IMR-90 (cell line): ENCODE measurements around the gene GHR. TPM values are rescaled to one million over a fixed set of nuclear protein-coding genes. Genes with fewer than 3 reads are reported as not detected.

ENCODE experiments used
- ATAC-seq: fragments of 200-7000 bp; cut with Tn5 transposase; 2 replicates; pipeline ENCODE4 v1.9.1; 2020; ENCODE audit warnings: low read depth, mild to moderate bottlenecking, moderate library complexity
- BruUV-seq: library from RNA; stranded (reverse); fragments of 400-500 nt; replicated peaks from 2 replicates; lab custom pipeline; 2021; lab: Mats Ljungman, UMichigan
- CTCF ChIA-PET: fragments of 300-600 bp; formaldehyde crosslinking; extraction: SDS; loops from one replicate; lab custom pipeline; 2021; ENCODE audit warnings: antibody characterized with exemption; lab: Yijun Ruan, JAX
- POLR2A ChIA-PET: fragments of 300-600 bp; sonication (Branson Sonifier 250); formaldehyde crosslinking; loops from one replicate; lab custom pipeline; 2022; ENCODE audit warnings: antibody characterized with exemption; ENCODE audit not compliant: unreplicated experiment; lab: Charles Lee
- DNase-seq: peaks from one replicate; pipeline ENCODE4 v3.0.0; 2013
- H2AFZ ChIP-seq: replicated peaks from 2 replicates; pipeline ENCODE3; 2013; ENCODE audit warnings: low read length, mild to moderate bottlenecking; ENCODE audit not compliant: poor library complexity
- H2AK5ac ChIP-seq: 2 replicates; pipeline ENCODE4 v1.6.1; 2013; ENCODE audit warnings: low read depth, low read length, inconsistent platforms
- H2AK9ac ChIP-seq: replicated peaks from 2 replicates; pipeline ENCODE3; 2013; ENCODE audit warnings: mild to moderate bottlenecking, low read depth, low read length, moderate library complexity; ENCODE audit not compliant: poor library complexity
- H2BK120ac ChIP-seq: 2 replicates; pipeline ENCODE4 v1.6.1; 2013; ENCODE audit warnings: low read depth, low read length, inconsistent platforms
- H2BK15ac ChIP-seq: 3 replicates; pipeline ENCODE4 v1.6.1; 2013; ENCODE audit warnings: low read depth, low read length, inconsistent platforms
- H2BK20ac ChIP-seq: 2 replicates; pipeline ENCODE4 v1.6.1; 2013; ENCODE audit warnings: low read depth, mild to moderate bottlenecking, inconsistent platforms, low read length, moderate library complexity
- H2BK5ac ChIP-seq: 2 replicates; pipeline ENCODE4 v1.6.1; 2013; ENCODE audit warnings: mild to moderate bottlenecking, low read depth, low read length, inconsistent platforms; ENCODE audit not compliant: poor library complexity, severe bottlenecking
- H3K14ac ChIP-seq: replicated peaks from 2 replicates; pipeline ENCODE4 v1.6.1; 2013; ENCODE audit warnings: low read depth, low read length, inconsistent platforms
- H3K18ac ChIP-seq: 2 replicates; pipeline ENCODE4 v1.6.1; 2013; ENCODE audit warnings: low read depth, low read length, control low read depth
- H3K23ac ChIP-seq: 2 replicates; pipeline ENCODE4 v1.6.1; 2013; ENCODE audit warnings: low read depth, low read length, inconsistent platforms
- H3K27ac ChIP-seq: 2 replicates; pipeline ENCODE4 v1.5.1; 2013; ENCODE audit warnings: mild to moderate bottlenecking, control low read depth, low read length; ENCODE audit not compliant: insufficient read depth
- H3K27me3 ChIP-seq: 2 replicates; pipeline ENCODE4 v1.6.1; 2013; ENCODE audit warnings: low read length; ENCODE audit not compliant: control insufficient read depth, insufficient read depth
- H3K36me3 ChIP-seq: 2 replicates; pipeline ENCODE4 v1.6.1; 2013; ENCODE audit warnings: low read length, mixed read lengths; ENCODE audit not compliant: control insufficient read depth, insufficient read depth
- H3K4ac ChIP-seq: 2 replicates; pipeline ENCODE4 v1.6.1; 2013; ENCODE audit warnings: low read depth, low read length, inconsistent platforms
- H3K4me1 ChIP-seq: 2 replicates; pipeline ENCODE4 v1.6.1; 2013; ENCODE audit warnings: low read length, mixed read lengths; ENCODE audit not compliant: control insufficient read depth, insufficient read depth
- H3K4me2 ChIP-seq: 2 replicates; pipeline ENCODE4 v1.6.1; 2013; ENCODE audit warnings: low read depth, mild to moderate bottlenecking, control low read depth, low read length, moderate library complexity
- H3K4me3 ChIP-seq: 2 replicates; pipeline ENCODE4 v1.5.1; 2013; ENCODE audit warnings: low read depth, mild to moderate bottlenecking, control low read depth, low read length, moderate library complexity; ENCODE audit not compliant: insufficient read depth
- H3K56ac ChIP-seq: 2 replicates; pipeline ENCODE4 v1.6.1; 2013; ENCODE audit warnings: low read length, inconsistent platforms; ENCODE audit not compliant: insufficient read depth; ENCODE audit errors: extremely low read depth
- H3K79me1 ChIP-seq, 2 experiments: 2 replicates each; pipeline ENCODE4 v1.6.1; 2013; ENCODE audit warnings: low read length in 2 of 2, inconsistent platforms in 1 of 2, low read depth in 1 of 2
- H3K9ac ChIP-seq: 2 replicates; pipeline ENCODE4 v1.6.1; 2013; ENCODE audit warnings: low read depth, low read length, control low read depth
- H3K9me1 ChIP-seq: 2 replicates; pipeline ENCODE4 v1.6.1; 2013; ENCODE audit warnings: low read length, inconsistent platforms; ENCODE audit not compliant: insufficient read depth
- H3K9me3 ChIP-seq: 2 replicates; pipeline ENCODE4 v1.6.1; 2013; ENCODE audit warnings: low read length; ENCODE audit not compliant: control insufficient read depth, insufficient read depth
- H4K20me1 ChIP-seq: 2 replicates; pipeline ENCODE4 v1.6.1; 2013; ENCODE audit warnings: low read length, inconsistent platforms; ENCODE audit not compliant: insufficient read depth
- H4K5ac ChIP-seq: 2 replicates; pipeline ENCODE4 v1.6.1; 2013; ENCODE audit warnings: mild to moderate bottlenecking, low read depth, low read length, control low read depth
- H4K8ac ChIP-seq, 2 experiments: 2 replicates each; pipeline ENCODE4 v1.6.1; 2013; ENCODE audit warnings: low read depth in 2 of 2, low read length in 2 of 2, control low read depth in 1 of 2, inconsistent platforms in 1 of 2
- H4K91ac ChIP-seq: 2 replicates; pipeline ENCODE4 v1.6.1; 2013; ENCODE audit warnings: low read depth, low read length, inconsistent platforms; ENCODE audit not compliant: insufficient read depth
- BHLHE40 ChIP-seq: fragments of 150-350 bp; IDR thresholded peaks from 2 replicates; pipeline ENCODE4 v1.6.1; 2016; ENCODE audit warnings: mild to moderate bottlenecking, low read depth, low read length
- CEBPB ChIP-seq: IDR thresholded peaks from 2 replicates; pipeline ENCODE4 v1.6.1; 2012; ENCODE audit warnings: low read depth, low read length, improper control_type of control experiment
- CTCF ChIP-seq: conservative IDR thresholded peaks from 2 replicates; pipeline ENCODE4 v1.5.1; 2012; ENCODE audit warnings: mild to moderate bottlenecking, low read depth, low read length, improper control_type of control experiment
- FOS ChIP-seq: fragments of 150-350 bp; IDR thresholded peaks from 2 replicates; pipeline ENCODE4 v1.6.1; 2016; ENCODE audit warnings: low read depth, low read length
- MAZ ChIP-seq: IDR thresholded peaks from 2 replicates; pipeline ENCODE4 v1.6.1; 2012; ENCODE audit warnings: low read depth, mild to moderate bottlenecking, low read length, improper control_type of control experiment, moderate library complexity, borderline replicate concordance
- MXI1 ChIP-seq: IDR thresholded peaks from 2 replicates; pipeline ENCODE4 v1.6.1; 2012; ENCODE audit warnings: low read depth, mild to moderate bottlenecking, low read length, moderate library complexity, borderline replicate concordance
- RAD21 ChIP-seq: IDR thresholded peaks from 2 replicates; pipeline ENCODE4 v1.6.1; 2012; ENCODE audit warnings: low read length, improper control_type of control experiment
- WGBS, 2 experiments: methylation state at CpG; one replicate each; pipeline versions ENCODE4 v1.1.5 to v1.1.7; 2013; ENCODE audit warnings: missing lambda C conversion rate in 2 of 2; ENCODE audit not compliant: insufficient read length in 1 of 2; ENCODE audit errors: extremely low coverage in 2 of 2; 5-methylcytosine and 5-hydroxymethylcytosine counted together
- dilution Hi-C: fragments of 300-500 bp; cut with HindIII; formaldehyde crosslinking; loops from one replicate; pipeline ENCODE4 v1.14.3; 2018; ENCODE audit warnings: low sequenced_read_pairs; ENCODE audit not compliant: unreplicated experiment
- in situ Hi-C: fragments of 300-500 bp; cut with MboI; formaldehyde crosslinking; loops from 3 replicates; pipeline ENCODE4 v1.14.3; 2019; ENCODE audit warnings: low sequenced_read_pairs, inconsistent platforms, mixed read lengths
- intact Hi-C: fragments of 100-400 bp; cut with micrococcal nuclease; formaldehyde crosslinking; loops from 2 replicates; pipeline ENCODE4 v1.10.0; 2022
- polyA plus RNA-seq, 3 experiments: library from polyadenylated mRNA; depleted of rRNA; stranded (reverse); fragments of >200 nt; gene quantifications; 2 replicates each; pipeline ENCODE4 v1.2.3, GENCODE V29; 2012; ENCODE audit warnings: low replicate concordance in 1 of 3
- total RNA-seq: library from RNA; depleted of rRNA; stranded (reverse); fragments of >200 nt; gene quantifications from 2 replicates; pipeline ENCODE4 v1.2.3, GENCODE V29; 2012

GHR gene
- total and polyA plus RNA-seq, 2 of the 4 experiments (the other 2 are of a cell fraction), result 0.36 to 1.1 TPM

DNA sequence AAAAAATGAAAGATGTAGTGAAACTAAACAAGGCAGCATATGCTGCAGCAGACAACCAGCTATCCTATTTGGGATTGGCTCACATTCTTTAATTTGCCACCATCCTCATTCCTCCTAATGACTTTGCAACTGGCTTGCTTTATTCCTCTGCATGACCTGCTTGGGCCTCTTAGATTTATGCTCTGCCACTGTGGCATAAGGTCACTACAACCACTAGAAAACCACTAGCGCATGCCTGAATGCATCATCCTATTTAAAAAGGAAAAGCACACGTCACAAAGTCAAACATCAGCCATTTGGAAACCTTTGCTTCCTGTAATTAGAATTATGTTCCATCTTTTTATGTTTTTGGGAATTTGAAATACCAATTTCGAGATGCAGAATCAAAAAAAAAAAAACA is 292.5 kb downstream of the GHR start:
- no peak overlapping the region for H4K91ac ChIP-seq
- dilution Hi-C loops, result no loop called here
- no peaks in the 10 kb centered on the region for H3K9me1 ChIP-seq
- H3K4ac ChIP-seq, result no peak overlapping the region
- no peaks in the 10 kb centered on the region for H3K9me3 ChIP-seq
- no peak overlapping the region for H3K4me2 ChIP-seq
- no peaks in the 10 kb centered on the region for H3K79me1 ChIP-seq
- no peak overlapping the region for H2BK20ac ChIP-seq
- no TSS peak for BruUV-seq
- CTCF ChIA-PET, result no interaction called here
- no peaks in the 10 kb centered on the region for H3K4me1 ChIP-seq
- no peak overlapping the region for H3K18ac ChIP-seq
- intact Hi-C loops, result no loop called here
- no peak for DNase-seq
- H2BK15ac ChIP-seq, result no peak overlapping the region
- no peak overlapping the region for H3K4me3 ChIP-seq
- TF ChIP-seq CTCF, result no peak
- TF ChIP-seq MXI1, result no peak
- no peak for TF ChIP-seq MAZ
- TF ChIP-seq RAD21, result no peak
- no peak for TF ChIP-seq BHLHE40
- TF ChIP-seq FOS, result no peak
- TF ChIP-seq CEBPB, result no peak
- H4K5ac ChIP-seq, result no peak overlapping the region
- no peak overlapping the region for H2BK120ac ChIP-seq
- no peak overlapping the region for H3K56ac ChIP-seq
- in situ Hi-C loops, result no loop called here
- H2AK5ac ChIP-seq, result no peak overlapping the region
- no peak overlapping the region for H2BK5ac ChIP-seq
- H3K36me3 ChIP-seq, result no peaks in the 10 kb centered on the region
- H2AK9ac ChIP-seq, result no peak overlapping the region
- no peaks in the 10 kb centered on the region for H3K27me3 ChIP-seq
- no peak overlapping the region for H2AFZ ChIP-seq
- H3K27ac ChIP-seq, result no peak overlapping the region
- no peak for ATAC-seq
- no peaks in the 10 kb centered on the region for H4K20me1 ChIP-seq
- WGBS, 2 experiments, result no CpG with 5 or more reads among the region's 3 CpGs
- POLR2A ChIA-PET, result no interaction called here
- no peak overlapping the region for H3K9ac ChIP-seq
- H4K8ac ChIP-seq, result no peak overlapping the region
- H3K14ac ChIP-seq, result no peak overlapping the region
- no peak overlapping the region for H3K23ac ChIP-seq
